Gastrocnemius medialis (tissue), 4 donors: Measurements from ENCODE around the gene ACSL6.
"Not testable (repeated sequence)": the region's sequence is repeated elsewhere in the genome, so short reads cannot be mapped to it uniquely, and the experiment has no call there.

Source experiments
- CTCF ChIP-seq, 5 experiments: fragments of 450-650 bp in 3 of 5; fragments of 200-600 bp in 2 of 5; sonication (generic) in 2 of 5; IDR thresholded peaks in 4 of 5; conservative IDR thresholded peaks in 1 of 5; 1 replicate in 4 of 5; 2 replicates in 1 of 5; pipeline ENCODE4 v1.5.1; 2016 to 2019; ENCODE audit warnings: antibody characterized with exemption in 5 of 5, mild to moderate bottlenecking in 3 of 5, moderate library complexity in 3 of 5
- POLR2A ChIP-seq, 2 donors: fragments of 450-650 bp; IDR thresholded peaks; one replicate each; pipeline ENCODE4 v1.6.1; 2017; ENCODE audit warnings: antibody characterized with exemption in 2 of 2, mild to moderate bottlenecking in 2 of 2, moderate library complexity in 2 of 2

DNA sequence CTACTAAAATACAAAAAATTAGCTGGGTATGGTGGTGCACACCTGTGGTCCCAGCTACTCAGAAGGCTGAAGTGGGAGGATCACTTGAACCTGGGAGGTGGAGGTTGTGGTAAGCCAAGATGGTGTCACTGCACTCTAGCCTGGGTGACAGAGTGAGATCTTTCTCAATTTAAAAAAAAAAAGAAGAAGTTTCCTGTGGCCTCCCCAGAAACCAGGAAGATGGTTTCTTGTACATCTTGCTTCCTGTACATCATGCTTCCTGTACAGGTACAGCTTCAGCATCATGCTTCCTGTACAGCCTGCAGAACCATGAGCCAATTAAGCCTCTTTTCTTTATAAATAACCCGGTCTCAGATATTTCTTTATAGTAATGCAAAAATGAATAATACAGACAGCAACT is 109.2 kb downstream of the ACSL6 start:
- not testable (repeated sequence) for TF ChIP-seq POLR2A (IDR thresholded peaks at IDR 0.05); CTCF (IDR thresholded peaks at IDR 0.05 in 4 of 5, conservative IDR thresholded peaks at IDR 0.05 in 1 of 5)
